EL (cell line): ENCODE results near the gene CDH19.
"Not testable (repeated sequence)": the region's sequence is repeated elsewhere in the genome, so short reads cannot be mapped to it uniquely, and the experiment has no call there.

Experiments
- DNase-seq: peaks from one replicate; pipeline ENCODE4 v3.0.0-alpha.2; 2016

Gene CDH19

DNA sequence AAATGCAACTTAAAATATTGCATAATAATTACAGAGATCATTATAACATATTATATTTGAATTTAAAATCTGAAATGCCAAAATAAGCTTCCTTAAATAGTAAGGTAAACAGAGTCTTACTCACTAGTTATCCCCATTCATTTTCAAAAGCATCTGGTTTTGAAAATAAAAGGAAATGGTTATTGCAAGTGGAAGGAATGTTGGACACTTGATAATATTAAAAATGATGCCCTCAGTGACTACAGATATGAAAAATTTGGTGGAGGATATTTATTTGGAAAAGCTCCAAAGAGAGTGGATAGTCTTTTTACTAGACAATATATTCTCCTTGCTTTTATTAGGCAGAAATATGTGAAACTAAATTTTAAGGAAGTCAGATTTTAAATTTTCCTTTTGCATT lies 39.7 kb downstream of the CDH19 start:
- no peak for DNase-seq

DNA sequence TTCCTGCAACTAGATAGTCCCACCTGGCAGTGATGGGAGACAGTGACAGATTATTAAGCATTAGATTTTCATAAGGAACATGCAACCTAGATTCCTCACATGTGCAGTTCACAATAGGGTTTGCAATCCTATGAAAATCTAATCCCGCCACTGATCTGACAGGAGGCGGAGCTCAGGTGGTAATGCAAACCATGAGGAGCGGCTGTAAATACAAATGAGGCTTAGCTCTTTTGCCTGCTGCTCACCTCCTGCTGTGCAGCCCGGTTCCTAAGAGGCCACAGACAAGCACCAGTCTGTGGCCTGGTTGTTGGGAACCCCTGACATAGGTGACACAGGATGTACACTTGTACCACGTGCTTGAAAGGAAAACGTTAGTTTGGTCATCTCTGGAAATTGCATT lies 41.6 kb downstream of the CDH19 start:
- no peak for DNase-seq

DNA sequence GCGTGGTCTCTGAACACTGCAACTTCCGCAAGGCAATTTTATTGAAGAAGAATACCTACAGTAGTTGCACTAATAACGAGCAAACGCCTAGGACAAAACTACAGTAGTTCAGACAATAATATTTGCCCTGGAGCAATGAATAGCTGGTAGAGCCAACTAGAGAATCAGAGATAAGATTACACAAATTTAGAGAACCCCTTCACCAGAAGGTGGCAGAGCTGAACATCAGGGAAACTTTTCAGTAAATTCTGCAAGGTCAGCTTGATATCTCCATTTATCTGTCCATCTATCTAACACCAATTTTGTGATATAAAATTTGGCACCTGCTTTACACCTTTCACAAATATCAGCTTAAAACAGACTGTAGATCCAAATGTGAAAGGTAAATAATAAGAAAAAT lies 43.8 kb downstream of the CDH19 start:
- no peak for DNase-seq

DNA sequence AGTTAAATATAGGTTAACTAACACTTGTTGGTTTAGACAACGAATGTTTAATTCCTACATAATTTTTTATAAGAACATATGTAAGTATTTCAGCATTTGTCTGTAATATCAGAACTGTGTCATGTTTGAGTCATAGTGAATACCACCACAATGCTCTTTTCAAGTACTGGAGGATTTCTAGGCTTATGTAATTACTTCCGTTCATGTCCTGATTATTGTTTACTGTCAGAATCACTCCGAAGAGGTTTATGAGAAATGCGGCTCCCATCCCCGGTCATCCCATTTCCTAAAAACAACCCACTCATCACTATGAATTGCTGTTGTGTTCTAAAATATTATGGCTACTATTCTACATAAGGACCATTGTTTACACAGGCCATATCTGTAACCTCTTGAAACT lies 45.1 kb downstream of the CDH19 start:
- DNase-seq: no peak

DNA sequence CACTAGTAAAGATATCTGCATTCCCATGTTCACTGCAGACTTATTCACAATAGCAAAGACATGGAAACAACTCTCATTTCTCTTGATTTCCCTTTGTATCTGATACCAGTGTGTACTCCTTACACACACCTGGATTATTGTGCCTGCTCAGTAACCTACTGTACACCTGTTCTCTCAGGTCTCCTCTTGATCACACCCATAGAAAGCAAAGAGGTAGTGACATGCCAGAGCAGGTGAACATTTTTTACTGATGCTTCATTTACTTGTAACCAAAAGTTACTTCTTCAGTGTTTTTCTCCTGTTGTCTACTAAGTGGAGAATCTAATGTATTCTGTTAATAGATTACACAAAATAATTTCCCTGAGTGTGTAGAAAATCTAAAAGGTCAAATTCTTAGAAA lies 46.8 kb downstream of the CDH19 start:
- no peak for DNase-seq

DNA sequence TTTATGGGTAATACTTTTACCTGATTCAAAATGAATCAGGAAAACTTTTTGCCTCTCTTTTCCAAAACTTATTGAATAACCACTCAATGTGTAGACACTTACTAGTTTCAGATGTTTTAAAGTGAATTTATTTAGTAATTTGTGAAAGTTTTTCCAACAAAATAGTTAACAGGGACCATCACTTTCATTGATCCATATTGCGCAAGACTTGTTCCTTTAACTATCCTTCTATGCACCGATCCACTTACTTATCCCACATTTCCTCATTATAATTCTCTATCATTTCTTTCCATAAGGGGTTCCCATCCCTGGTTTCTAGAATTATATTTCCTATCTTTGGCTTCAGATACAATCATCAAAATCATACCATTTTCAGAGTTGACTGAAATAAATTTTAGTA lies 48.3 kb downstream of the CDH19 start:
- DNase-seq: no peak

DNA sequence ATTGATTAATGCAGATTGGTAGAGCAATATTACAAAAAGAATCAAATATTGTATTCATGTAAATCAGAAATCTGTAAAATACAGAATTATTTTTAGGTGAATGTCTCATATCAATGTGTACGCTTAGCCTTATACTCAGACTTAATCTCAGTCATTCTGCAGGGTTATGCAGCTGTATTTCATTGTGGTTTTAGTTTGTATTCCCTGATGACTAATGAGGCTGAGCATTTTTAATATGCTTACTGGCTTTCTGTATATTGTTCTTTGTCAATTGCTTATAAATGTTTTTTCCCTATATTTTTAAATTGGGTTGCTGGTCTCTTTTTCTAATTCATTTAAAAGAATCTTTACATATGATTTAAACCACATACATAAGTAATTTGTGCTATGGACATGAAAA lies 50.1 kb downstream of the CDH19 start:
- no peak for DNase-seq

DNA sequence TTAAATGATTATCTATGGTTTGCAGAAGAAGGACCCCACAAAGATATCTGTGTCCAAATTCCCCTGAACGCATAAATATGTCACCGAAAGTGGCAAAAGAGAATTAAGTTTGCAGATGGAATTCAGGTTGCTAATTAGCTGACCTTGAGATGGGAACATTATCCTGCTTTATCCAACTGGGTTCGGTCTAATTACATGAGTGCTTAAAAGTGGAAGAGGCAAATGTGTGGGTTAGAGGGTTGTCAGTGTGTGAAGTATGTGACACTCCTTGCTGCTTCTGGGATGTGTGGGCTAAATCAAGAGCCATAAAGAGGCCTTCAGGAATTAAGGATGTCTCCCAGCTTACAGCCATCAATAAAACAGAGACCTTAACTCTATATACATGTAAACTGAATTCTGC lies 53.5 kb downstream of the CDH19 start:
- DNase-seq: no peak

DNA sequence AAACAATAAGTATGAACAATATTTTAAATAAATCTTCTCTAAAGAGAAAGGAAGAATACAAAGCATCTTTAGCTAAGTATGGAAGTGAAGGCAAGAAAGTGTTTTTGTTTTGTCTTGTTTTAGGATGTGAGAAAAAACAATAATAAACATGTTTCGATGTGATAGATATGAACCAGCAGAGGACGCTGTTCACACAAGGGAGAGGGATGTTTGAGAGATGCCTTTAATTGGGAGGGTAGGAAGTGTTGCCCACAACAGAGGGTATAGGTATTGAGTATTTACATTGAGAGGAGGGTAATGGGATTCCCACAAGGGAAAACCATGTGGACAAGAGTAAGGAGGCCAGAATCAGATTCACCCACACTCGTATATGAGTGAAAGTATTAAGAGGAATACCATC lies 55.1 kb downstream of the CDH19 start:
- no peak for DNase-seq

DNA sequence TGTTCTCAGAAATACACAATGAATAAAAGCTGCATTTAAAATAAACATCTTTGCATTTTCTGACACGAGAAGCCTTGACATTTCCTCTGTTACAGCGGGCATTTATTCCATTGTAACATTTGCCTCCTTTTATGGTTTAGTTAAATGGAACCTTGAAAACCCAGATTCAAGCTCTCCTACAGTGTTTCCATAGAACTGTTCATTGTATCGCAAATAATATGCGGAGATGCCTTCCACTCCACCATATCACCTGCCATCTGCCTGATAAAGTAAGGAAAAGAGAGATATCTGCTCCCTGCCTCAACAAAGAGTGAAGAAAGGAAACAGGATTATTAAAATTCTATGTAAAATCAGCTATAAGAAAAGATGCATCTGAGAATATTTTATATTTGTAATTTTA lies 69.8 kb downstream of the CDH19 start:
- no peak for DNase-seq

DNA sequence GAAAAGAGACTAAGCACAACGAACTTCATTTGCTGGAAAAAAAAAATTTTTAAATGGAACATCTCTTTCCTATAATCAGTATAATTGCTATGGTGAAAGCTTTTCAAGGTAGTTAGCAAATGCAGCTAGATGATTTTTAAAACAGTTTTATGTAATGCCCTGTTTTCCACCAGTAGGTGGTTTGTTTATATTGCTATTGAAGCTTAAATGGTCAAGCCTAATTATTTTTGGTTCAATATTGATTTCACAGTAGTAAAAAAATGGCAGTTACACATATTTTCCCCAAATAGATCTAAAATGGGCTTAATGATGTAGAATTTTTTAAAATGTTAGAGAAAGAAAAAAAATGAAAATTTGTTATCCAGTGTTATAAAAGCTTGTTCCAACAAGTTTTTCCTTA lies 70.2 kb downstream of the CDH19 start:
- no peak for DNase-seq

DNA sequence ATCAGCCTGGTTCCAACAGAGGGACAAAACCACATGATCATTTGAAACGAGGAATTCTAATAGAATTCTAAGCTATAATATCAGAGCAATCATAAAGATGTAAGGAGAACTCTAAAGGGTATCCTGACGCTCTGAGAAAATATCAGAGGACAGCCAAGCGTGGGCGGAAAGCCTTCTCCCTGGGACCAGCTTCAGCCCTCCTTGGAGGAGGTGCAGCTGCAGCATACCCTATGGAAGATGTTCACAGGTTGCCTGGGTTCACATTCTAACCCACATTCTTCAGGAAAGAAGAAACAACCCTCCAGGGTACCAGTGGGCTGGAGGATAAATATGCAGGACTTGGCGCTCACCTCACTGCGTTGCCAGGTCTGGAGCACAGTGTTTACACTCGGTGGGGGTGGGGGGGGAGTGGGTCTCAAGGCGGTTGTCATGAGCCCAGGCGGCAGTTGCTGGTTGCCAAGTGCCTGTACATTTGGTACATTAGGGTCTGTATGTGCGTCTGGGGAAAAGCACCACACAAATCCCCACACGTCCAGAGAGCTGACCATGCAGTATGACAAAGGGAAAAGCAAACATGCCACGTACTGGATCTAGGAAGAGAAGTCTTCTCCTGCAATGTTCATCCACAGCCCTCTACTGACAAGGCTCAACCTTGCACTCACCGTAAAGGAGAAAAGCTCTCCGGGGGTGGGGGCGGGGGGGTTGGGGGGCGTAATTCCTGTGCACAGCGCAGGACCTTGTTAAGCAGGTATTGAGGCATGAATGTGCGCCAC lies 80.5 kb downstream of the CDH19 start:
- no peak for DNase-seq

DNA sequence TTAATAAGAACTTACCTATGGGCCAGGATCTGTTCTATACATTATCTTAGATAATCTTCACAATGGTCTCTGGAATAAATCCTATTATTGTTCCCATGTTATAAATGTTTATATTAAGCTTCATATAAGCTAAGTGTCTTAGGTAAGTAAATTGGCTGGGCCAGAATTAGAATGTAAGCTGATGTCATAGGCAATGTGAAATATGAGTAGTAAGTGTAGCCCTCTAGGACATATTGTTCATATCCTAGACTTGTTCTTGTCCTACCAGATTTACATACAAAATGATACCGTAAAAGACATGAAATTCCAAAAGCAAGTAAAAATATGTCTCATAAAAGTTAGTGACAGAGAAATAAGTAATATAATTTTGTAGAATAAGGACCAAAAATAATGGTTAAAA lies 89.9 kb downstream of the CDH19 start:
- no peak for DNase-seq

DNA sequence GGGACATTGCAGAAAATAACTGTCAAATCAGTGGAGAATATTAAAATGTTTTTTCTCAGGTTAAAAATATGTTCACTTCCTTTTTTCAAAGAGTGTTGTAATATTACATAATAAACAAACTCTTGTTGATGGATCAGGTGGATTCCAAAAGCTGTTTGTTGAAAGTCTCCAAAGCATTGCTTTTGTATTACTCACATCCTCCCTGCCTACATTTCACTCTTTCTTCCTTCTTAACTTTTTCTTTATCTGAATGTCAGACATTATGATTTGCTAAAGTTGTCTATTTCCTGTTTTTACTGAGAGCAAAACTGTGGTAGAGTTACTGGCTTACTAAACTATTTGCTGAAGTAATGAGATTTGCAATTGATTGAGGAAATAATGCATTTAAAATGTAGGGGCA lies 92.1 kb downstream of the CDH19 start:
- no peak for DNase-seq

DNA sequence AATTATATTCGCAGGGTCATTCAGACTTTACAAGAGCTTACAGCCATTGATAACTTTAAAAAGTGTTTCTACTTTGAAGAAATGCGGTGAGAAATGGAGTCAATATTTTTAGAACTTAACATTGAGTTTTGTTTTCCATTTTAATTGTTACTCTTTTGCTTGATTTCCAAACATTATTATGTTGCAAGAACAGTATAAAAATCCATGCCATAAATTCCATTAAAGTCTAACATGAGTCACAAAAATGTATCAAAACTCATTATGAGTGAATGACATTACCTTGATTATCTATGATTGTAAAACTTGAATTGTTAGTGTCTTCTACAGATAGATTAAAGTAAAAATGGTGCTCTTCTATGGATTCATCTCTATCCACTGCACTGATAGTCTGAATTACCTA lies 92.6 kb downstream of the CDH19 start:
- DNase-seq: no peak

DNA sequence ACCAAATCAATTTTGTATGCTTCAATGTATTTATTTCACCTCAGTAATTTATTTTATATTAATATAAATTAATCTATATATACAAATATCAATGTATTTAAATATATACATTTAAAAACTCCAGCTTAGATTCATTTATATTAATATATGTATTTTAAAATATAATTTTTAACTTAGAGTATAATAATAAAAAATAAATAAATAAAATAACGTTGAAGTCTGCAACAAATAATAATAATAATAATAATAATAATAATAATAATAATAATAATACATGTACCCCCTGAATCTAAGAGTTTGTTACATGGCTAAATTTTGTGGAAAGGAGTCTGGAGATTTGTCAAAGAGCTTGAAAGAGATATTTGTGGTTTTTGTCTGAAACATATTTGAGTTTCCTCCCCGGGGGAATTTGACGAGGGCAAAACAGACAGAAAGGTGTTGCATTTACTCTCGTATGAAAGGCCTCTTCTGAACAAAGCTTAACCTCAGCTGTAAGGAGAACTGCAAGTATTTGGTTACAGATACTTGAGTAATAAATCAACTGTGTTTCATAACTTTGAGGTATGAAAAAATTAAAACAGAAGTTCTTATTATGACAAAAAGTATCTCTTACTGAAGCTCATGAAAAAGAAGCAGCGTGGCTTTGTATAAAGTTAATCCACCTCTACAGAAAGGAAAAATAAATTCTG lies 93.4 kb downstream of the CDH19 start:
- DNase-seq: no peak

DNA sequence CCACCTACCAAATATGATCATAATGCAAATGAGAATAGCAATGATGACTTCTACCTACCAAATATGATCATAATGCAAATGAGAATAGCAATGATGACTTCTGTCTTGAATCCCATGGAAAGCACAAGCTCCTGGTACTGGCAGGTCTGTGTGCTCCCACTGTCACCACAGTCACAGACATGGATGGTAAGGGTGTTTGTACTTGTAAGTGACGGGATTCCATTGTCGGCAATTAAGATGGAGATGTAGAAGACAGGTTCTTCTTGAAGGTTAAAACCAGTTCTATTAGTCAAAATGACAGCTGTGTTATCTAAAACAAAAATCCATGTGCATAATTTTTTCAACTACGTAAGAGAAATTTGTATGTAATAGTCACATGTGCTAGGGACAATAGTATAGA lies 95.0 kb downstream of the CDH19 start:
- no peak for DNase-seq

DNA sequence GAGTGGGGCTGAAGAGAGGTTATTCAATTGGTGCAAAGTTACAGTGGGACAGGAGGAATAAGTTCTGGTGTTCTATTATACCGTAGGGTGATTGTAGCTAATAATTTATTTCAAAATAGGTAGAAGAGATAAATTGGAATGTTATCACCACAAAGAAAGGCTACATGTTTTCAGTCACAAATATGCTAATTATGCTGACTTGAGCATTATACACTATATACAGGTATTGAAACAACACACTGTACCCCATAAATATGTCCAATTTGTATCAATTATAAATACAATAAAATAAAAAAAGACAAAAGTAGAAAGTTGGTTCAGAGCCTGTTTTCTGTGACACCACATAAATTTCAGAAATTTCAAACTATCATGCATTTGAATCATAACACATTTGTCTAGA lies 97.7 kb downstream of the CDH19 start:
- no peak for DNase-seq

DNA sequence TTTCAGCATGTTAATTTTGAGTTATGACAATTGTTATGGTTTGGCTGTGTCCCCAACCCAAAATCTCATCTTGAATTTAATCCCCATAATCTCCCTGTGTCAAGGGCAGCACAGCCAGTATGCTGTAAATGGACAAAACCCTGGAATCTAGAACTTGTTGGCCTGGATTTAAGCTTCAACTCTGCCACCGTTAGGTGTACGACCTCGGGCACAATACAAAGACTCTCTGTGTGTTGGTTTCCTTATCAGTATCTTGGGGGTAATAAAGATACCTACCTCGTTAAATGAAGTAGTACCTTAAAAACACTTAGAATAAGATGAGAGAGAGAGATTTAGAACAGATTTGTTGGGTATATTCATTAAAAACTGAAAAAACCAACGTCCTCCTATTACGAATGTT lies 106.5 kb downstream of the CDH19 start:
- no peak for DNase-seq

DNA sequence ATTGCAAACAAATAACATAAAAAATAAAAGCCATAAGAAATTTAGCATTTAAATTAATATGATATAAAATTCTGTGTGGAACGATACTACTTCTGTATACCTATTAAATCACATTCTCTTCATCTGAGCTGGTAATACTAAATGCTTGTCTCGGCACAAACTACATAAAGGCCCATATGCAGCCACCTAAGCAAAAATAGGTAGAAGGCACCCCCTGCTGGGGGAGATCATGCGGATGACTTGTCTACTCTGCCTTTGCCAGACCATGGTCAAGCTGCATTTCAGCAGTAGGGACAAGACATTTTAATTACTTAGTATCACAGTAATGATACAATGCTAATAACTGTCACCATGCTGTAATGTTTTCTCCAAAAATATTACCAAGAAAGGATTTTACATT lies 108.0 kb downstream of the CDH19 start:
- no peak for DNase-seq

DNA sequence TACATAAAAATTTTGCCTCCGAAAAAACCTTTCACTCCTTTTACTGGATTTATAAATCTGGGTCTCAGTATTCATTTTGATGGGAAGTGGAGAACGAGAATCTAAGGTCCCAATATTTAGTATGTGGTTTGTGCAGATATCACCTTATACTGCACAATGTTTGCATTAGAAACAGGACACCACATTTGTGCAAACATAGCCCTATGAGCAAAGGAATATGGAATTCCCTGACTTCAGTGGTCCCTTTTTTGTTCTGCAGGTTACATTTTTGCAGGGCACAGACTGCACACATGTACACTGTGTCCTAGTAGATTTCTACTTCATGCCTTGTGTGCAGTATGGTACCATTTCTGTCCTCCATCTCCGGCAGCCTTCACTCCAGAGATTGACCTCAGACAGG lies 130.0 kb downstream of the CDH19 start:
- no peak for DNase-seq

DNA sequence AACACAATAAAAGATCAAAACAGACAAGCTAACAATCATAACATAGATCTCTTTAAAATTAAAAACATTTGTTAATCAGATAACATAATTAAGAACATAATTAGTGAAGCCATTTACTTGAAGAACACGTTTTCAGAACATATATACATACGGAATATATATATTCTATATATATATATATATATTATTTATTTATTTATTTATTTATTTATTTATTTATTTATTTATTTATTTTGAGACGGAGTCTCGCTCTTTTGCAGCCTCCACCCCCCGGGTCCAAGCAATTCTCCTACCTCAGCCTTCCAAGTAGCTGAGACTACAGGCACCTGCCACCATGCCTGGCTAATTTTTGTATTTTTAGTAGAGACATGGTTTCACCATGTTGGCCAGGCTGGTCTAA lies 137.7 kb downstream of the CDH19 start:
- not testable (repeated sequence) for DNase-seq

DNA sequence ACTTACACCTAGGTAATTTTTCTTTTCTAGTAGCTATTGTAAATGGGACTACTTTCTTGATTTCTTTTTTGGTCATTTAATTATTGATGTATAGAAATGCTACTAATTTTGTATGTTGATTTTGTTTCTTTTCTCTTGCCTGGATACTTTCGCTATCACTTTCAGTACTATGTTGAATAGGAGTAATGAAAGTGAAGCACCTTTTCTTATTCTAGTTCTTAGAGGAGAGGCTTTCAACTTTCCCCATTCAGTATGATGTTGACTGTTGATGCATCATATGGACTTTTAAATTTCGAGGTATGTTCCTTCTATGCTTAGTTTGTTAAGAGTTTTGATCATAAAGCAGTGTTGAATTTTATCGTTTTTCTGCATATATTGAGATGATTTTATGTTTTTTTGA lies 142.5 kb downstream of the CDH19 start:
- DNase-seq: no peak

DNA sequence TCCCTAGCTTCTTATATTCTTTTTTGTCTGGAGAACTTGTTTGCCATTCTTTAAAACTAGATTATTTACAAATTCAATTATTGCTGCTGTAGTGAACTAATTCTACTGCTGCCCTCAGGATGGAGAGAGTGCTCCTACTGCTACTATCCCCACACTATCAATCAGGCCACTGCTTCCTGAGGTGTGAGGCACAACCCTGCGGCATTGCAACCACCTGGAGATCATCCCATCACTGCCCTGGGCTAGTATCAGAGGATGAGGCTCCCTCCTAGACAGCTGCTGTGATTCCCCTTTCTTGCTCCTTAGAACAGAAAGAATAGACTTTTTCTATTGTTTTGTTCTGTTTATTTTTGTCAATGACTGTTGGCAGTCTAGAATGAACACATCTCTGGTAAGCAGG lies 146.6 kb downstream of the CDH19 start:
- no peak for DNase-seq
